ENCODE measurements around the gene FAM110A.
"Not testable (repeated sequence)": the region's sequence is repeated elsewhere in the genome, so short reads cannot be mapped to it uniquely, and the experiment has no call there.

FAM110A gene

DNA sequence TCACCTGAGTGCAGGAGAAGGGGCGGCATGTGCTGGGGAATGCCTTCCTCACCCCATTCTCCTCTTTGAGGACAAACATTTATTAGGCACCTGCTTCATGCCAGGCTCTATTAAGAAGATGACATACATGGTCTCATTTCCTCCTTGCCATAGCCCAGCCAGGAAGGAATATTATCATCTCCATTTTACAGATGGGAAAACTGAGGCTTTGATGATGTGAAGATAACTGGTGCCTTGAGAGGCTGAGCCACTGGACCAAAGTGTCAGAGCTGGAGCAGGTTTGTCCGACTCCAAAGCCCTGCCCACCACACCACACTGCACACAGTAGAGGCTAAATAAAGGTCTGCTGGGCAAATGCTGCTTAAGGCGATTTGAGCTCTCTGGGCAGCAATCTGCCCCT, 37.2 kb downstream of the FAM110A start:
- DNase-seq (ENCODE audit: low read depth in 1 of 2, low spot score in 1 of 2), result no peak

DNA sequence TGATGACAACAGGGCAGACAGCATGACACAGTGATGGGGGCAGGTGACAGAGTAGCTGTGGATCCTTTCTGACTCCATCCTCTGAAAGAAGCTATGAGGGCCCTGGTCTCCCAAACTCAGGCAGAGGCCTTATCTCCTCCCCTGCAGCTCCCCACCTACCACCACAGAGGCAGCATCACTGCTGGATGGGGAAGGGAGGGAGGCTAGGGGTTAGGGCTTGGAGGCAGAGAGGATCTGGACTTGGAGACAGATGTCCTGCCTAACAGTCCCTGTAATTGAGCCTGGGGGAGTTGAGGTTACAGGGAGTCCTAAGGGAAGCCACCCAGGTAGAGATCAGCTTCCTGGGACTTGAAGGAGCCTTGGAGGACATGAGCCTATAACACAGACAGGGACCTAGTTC, 37.9 kb downstream of the FAM110A start:
- no peak for DNase-seq (ENCODE audit: low read depth in 1 of 2, low spot score in 1 of 2)

DNA sequence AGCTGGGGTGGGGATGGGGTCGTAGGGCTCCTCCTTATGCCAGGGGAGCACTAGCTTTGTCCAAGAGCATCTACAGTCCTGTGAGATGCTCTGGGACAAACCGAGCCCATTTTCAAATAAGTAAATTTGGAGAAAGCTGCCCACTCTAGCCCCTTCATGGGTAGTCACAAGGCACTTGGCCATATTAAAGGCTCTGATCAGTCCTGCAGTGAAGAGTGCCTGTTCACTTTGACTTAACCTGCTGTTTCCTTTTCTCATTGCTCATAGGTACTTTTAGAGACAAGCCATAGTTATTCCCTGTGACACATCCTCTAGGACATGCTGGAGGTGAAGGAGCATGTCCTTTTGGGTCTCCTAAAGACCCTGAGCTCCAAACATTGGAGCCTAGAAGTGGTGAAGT, 38.4 kb downstream of the FAM110A start:
- DNase-seq (ENCODE audit: low read depth in 1 of 2, low spot score in 1 of 2), result no peak

DNA sequence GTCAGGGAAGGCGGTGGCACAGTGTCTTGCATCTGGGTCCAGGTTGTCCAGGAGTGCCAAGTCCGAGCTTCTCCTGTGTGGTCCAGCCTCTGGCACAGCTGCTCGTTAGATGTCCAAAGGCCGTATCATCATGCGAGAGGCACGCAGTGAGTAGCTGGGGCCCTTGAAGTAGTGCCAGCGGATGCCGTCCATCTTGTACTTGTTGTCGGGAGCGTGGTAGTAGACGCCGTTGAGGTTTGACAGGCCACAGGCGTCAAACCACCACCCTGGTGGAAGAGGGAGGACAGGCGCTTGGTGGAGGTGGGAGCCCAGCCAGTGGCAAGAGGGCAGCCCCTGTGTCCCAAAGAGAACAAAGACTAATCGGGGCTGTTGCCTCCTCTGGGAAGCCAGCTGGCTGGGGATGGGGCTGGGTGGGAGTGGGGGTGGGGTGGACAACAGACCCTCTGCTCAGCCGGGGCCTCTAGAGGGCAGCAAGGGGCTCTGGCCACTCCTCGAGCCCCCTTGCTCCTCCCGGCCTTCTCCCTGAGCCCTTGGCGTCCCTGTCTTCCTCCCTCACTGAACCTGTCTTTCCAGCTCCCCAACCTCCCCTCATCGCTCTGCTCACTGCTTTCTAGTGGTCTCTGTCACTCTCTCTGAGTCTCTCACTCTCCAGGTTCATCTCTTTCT, 39.5 kb downstream of the FAM110A start:
- no peak for DNase-seq (ENCODE audit: low read depth in 1 of 2, low spot score in 1 of 2)

DNA sequence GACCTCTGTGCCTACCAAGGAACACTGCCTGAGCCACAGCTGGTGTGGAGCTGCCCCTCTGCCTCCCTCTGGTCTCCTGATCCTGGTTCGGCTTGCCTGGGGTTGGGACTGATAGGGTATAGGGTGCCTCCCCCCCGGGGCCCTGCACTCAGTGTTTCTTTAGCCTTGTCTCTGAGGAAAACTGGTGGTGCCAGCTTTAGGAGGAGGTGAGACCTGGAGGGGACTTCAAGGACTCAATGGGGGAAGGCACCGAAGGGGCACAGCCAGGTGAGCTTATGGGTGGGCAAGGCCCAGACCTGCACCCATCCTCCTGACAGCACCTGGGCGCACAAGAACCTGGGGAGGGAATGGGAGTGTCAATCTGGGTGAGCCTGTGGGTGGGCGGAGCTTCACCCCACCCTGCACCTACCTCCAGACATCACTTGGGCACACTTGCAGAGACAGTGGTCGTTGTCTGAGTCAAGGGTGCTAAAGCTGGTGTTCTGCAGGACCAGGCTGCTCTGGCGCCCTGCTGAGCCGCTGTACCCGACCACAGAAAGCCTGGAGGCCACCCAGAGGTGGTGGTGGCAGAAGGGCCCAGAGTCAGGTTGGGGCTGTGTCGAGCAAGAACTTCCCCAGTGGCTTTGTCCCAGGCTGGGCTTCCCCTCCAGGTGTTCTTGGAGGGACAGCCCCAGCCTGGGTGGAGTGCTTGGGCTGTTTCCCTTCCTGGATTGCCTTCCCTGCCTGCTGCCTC, 40.5 kb downstream of the FAM110A start:
- no peak for DNase-seq (ENCODE audit: low read depth in 1 of 2, low spot score in 1 of 2)

DNA sequence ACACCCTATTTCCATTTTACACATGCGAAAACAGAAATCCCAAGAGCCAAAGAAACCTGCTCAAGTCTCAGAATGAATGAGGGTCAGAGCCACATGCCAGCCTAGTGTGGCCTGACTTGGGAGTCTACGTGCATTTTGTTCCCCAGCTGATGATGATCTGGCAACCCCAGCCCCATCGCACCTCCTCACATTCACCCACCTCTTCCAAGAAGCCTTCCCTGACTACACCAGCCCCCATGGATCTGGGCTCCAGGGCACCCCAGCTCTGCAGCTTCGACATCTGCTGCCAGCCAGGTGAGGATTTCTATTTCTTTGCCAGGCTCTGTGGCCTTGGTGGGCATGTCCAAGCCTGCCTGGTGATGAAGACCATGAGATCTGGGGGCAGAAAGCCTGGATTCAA, 41.6 kb downstream of the FAM110A start:
- no peak for DNase-seq (ENCODE audit: low read depth in 1 of 2, low spot score in 1 of 2)

DNA sequence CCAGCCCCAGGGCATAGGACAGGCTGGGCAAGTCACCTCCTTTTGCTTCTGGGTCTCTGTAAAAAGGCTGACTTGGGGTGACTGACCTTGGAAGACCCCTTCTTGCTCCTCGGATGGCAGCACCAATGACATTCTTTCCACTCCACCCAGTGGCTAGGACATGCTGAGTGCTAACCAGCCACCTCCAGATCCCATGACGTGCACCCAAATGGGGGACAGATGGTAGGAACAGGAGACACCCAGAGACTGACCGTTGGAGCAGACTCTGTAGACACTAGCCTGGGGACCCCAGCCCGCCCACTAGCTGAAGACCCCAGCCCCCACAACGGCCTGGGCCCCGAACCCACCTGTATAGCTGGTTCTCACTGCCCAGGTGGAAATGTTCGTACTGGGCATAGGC, 44.3 kb downstream of the FAM110A start:
- no peak for DNase-seq (ENCODE audit: low read depth in 1 of 2, low spot score in 1 of 2)

DNA sequence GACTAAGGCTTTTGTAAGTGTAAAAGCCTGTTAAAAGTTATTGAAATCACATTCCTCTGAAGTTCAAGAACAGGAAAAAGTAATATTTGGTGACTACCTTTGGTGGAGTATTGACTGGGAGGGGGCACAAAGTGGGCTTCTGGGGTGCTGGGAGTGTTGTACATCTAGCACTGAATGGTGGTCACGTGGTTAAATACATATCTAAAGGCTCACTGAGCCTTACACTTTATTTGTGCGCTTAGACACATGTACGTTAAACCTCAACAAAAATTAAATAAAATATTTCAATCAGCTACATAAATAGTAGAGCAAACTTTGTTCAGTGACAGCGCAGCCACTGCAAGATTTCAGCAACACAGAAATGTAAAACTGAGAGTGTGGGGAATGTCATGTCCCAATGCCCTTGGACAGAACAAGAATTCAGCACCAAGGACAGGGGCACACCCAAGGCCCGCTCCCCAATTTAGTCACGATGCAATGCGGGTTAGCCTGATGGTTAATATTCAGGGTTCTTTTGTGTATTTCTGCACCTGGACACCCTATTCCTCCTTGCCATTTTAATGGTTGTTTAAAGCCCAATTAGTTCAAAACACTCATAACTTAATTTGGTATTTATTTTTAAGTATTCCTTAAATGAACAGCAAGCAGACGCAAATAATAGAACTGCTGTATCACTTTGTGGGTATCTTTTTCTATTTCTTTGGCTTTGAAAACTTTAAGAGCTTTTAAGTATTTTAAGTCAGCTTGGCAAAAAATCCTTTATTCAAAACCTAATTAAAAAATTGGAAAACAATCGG, 45.2 kb downstream of the FAM110A start:
- no peak for DNase-seq (ENCODE audit: low read depth in 1 of 2, low spot score in 1 of 2)

DNA sequence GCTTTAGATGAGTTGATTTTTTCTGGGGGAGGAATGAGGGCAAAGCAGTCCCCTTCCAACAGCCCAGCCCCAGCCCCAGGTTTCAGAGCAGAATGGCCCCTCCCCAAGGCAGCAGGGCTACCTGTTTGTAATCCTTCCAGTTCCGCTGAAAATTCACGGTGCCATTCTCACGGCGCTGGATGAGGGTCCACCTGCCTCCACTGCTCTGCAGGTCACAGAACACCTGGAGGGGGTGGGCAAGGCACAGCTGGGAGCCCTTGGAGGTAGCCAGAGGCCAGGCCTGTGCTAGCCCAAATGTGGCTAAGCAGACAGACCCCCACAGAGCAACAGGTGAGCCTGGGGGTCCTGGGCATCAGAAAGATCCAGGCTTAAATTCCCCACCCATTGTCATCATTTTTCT, 46.1 kb downstream of the FAM110A start:
- no peak for DNase-seq (ENCODE audit: low read depth in 1 of 2, low spot score in 1 of 2)

DNA sequence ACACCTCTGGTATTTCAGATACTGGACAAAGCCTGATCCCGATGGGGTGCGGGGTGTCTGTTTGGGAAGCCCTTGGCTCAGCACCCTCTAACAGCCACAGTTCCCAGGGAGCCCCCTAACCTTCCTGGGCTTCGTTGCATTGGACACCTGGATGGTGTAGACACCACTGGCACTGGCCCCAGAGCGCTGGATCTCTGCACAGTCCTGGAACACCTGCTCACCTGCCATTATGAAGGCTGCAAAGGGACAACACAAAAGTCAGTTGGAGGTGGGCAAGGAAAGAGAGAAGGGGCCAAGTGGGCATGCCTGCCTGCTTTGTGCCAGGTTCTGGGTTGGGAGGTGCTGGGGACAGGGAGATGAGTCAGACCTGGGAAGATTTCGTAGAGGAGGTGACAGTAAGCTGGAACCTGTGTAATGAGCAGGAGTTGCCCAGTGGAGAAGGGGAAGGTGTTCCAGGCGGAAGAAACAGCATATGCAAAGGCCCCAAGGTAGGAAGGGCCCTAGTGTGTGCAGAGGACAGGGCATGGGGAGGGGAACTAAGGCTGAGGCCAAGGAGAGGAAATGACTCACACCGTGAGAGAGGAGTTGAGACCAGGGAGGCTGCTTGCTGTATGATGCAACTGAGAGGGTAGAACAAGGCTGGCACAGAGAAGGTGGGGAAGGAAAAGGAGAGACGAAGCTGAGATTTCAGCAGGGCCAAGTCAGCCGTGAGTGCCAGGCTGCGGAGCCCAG, 47.7 kb downstream of the FAM110A start:
- no peak for DNase-seq (ENCODE audit: low read depth in 1 of 2, low spot score in 1 of 2)

DNA sequence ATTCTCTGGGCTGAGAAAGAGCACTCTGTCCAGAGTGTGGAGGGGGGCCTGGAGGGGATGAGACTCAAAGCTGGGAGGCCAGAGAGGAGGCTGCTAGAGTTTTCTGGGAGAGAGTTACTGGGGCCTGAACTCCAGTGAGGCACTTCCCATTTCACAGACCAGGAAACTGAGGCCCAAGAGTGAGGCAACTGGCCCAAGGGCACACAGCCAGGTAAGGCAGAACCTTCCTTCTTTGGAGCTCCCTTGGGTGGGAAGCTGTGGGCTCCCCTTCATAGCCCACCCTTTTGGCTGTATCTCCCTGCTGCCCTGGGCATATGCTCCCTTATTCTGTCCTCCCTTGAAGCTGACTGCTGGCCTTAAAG, 48.2 kb downstream of the FAM110A start:
- DNase-seq (ENCODE audit: low read depth in 1 of 2, low spot score in 1 of 2), result no peak

DNA sequence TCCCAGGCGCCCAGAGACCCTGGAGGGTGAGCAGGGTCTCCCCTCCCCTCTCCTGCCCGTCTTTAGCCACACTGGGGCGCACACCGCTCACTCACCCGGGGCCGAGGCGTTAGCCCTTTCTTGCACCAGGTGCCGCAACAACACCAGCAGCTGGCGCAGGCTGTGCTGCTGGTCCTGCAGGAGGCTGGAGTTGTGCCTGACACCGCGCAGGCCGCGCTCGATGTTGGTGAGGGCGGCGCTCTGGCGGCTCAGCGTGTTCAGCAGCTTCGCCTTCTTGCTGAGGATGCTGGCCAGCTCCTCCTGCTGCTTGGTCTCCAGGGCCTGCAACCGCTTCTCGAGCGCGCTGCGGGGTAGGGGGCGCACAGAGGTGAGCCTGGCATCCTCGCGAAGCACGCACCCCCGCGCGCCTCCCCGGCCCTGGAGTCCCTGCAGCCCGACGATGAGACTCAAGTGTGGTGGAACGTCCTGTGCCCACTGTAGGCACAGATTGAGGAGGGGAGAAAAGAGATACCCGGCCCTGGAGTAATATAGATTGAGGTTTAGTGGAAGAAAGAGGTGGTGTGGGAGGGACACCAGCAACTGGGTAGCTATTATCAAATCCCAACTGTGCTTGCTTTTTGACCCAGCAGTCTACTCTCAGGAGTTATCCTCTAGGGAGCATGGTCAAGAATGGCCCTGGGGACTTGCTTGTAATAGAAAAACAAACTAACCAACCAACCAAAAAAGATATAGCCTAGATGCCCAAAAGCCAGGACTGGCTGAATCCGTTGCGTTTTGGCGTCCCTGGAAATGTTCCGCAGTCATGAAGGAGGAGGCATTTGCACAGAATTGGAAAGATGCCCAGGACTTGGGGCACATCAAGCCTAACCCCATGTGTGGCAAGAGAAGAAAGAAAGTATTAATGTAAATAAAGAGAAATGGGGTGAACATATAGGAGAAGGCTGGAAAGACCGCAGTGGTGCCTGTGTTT, 51.8 kb downstream of the FAM110A start:
- no peak for DNase-seq (ENCODE audit: low read depth in 1 of 2, low spot score in 1 of 2)

DNA sequence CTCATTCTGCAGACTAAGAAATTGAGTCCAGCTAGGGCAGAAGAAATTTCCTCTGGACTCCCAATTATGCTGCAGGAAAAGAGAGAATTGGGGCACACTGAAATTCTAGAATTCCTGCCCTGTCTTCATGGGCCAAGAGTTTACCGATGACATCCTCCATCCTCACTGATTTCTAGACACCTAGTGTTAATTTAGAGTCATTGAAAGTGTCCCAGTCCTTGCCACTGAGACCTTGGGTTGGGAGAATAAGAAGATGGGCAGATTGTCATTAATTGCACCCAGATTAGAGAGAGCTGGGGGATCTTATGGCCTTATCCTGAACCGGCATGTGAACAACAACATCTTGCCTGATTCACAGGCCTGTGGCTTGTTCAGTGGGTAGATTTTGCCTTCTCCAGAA, 53.6 kb downstream of the FAM110A start:
- no peak for DNase-seq (ENCODE audit: low read depth in 1 of 2, low spot score in 1 of 2)

DNA sequence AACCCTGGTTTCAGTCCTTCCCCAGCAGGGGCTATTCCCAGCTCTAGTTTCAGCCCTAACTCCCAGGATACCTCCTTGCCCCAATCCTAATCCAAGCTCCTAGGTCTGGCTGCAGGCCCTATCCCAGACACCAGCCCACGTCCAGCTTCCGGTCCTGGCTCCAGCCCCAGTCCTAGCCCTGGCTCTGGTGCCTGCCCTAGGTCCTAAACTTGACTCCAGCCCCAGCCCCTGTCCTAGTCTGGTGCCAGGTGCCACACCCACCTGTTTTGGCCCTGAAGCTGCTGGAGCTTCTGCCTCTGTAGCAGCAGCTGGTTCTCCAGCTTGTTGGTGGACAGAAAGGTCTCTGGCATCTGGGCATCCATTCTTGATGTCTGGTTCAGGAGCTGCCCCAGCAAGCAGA, 54.5 kb downstream of the FAM110A start:
- no peak for DNase-seq (ENCODE audit: low read depth in 1 of 2, low spot score in 1 of 2)

DNA sequence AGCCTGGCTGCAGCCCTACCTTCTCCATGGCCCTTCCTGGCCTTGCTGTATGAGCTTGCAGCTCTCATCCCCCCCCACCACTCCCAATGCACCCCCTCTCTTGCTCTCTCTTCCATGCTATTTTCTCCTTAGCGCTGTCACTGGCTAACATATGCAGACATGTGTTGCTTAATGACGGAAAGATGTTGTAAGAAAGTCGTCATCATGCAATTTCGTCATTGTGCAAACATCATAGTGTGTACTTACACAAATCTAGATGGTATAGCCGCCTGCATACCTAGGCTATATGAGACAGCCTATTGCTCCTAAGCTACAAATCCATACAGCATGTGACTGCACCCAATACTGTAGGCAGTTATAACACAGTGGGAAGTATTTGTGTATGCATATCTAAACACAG, 55.6 kb downstream of the FAM110A start:
- DNase-seq (ENCODE audit: low read depth in 1 of 2, low spot score in 1 of 2), result no peak

DNA sequence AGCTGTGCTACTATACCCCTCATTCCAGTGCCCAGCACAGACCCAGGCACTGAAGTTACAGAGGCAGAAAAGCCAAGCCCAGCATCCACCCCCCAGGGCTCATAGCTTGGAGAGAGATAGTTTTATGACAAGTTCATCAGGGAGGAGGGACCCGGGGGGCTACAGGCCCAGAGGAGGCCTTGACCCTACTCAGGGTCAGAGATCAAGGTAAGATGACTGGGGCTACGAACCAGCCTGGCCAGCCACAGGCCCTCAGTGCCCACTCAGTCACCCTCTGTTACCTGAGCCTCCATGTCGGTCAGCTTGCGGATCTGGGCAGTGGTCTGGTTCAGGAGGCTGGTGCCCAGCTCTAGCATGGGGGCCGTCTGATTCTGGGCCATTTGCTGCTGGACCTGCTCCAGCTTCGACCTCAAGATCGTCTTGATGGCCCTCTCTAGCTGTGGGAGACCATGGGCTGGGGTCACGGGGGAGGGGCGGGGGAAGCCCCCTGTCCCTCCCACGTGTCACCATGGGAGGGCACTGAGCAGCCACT, 56.5 kb downstream of the FAM110A start:
- DNase-seq (ENCODE audit: low read depth in 1 of 2, low spot score in 1 of 2), result no peak

DNA sequence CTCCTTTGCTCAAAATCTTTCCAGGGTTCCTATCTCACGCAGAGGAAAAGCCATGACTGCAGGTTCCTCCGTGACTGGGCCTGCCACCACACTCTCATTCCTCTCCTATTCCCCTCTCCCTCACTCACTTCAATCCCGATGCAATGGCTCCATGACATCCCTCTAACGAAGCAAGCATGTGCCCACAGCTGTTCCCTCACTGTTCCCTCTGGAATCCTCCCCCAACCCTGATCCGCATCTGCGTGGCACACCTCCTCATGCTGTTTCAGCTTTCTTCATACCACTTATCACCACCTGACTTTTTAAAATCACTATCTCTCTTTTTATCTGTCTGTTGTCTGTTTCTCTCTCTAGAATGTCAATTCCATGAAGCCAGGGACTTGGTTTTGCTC, 57.1 kb downstream of the FAM110A start:
- no peak for DNase-seq (ENCODE audit: low read depth in 1 of 2, low spot score in 1 of 2)

DNA sequence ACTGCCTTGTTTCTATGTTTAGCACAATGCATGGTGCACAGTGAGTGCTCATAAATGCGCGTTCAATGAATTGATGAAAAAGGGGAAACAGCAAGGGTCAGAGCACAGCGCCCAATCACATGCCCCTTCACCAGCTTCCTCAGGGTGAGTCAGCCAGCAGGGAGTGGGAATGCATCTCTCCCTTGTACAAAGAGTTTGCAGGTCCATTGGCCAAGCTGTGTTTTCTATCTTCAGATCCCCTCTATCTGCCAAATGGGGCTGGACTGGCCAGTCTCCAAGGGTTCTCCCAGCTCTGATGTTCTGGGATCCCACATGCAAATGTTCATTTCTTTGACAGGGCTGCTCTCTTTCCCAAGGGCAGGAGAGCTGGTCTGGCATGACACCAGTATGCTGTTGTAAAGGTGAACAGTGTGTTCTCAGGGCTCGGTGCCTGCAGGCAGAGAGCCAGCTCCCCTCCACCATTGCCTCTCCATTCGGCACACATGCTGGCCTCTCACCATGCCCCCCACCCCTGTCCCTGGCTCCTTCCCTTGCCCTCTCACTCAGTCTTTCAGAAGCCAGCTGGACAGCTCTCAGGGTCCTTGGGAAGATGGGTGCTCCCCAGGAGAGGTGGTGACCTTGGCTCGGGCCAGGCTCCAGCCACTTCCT, 57.7 kb downstream of the FAM110A start:
- DNase-seq (ENCODE audit: low read depth in 1 of 2, low spot score in 1 of 2), result no peak

DNA sequence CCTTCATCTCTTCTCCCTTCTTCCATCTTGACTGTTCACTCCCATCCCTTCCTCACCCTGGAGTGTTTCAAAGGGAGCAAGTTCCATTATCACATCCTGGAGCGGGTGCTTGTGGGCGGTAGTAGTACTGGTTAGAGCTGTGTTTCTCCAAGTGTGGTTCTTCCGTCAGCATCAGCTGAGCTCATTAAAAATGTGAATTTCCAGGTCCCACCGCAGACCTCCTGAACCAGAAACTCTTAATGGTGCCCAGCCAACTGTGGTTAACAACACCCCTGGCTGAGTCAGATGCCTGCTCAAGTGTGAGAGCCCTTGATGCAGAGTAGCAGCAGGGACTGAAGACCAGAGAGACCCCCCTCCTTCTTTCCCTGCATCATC, 58.2 kb downstream of the FAM110A start:
- DNase-seq (ENCODE audit: low read depth in 1 of 2, low spot score in 1 of 2), result no peak

DNA sequence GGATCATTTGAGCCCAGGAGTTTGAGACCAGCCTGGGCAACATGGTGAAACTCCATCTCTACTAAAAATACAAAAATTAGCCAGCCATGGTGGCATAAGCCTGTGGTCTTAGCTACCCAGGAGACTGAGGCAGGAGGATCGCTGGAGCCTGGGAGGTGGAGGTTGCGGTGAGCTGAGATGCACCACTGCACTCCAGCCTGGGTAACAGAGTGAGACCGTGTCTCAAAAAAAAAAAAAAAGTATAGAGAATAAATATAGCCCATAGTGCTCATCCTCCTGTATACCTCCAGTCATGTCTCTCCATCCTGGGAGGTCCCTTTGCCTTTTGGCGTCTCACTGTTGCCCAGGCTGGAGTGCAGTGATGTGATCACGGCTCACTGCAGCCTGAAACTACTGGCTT, 58.9 kb downstream of the FAM110A start:
- DNase-seq (ENCODE audit: low read depth in 1 of 2, low spot score in 1 of 2), result not testable (repeated sequence)

Data from activated T-helper 1 cell treated with anti-CD3 and anti-CD28 coated beads, Interleukin-2, amount 50 U/mL, for 16 hours (primary cell).